DND-41 (cell line): Measurements from ENCODE around the gene FFAR2.

Experiments
- CTCF ChIP-seq: IDR thresholded peaks from 2 replicates; pipeline ENCODE4 v1.5.1; 2012; ENCODE audit warnings: borderline replicate concordance, low read length, moderate library complexity, mild to moderate bottlenecking; ENCODE audit not compliant: poor library complexity, severe bottlenecking; ENCODE audit errors: extremely low read depth
- EZH2 ChIP-seq: IDR thresholded peaks from 3 replicates; pipeline ENCODE4 v1.6.1; 2012; ENCODE audit warnings: borderline replicate concordance, low read depth, mild to moderate bottlenecking, moderate library complexity, low read length, inconsistent platforms; ENCODE audit not compliant: severe bottlenecking

- no peak for TF ChIP-seq EZH2
- TF ChIP-seq CTCF, result no peak
Observed at GRCh38 chr19:35500611-35501010, 52.6 kb downstream of the FFAR2 start.
